ENCODE results near the gene KHDC4. TPM values are rescaled to one million over a fixed set of nuclear protein-coding genes. Genes with fewer than 3 reads are reported as not detected.
A peak's percentile ranks its signal among the peaks of the same experiment; 100 is the strongest.

The KHDC4 gene
- total RNA-seq, 4 donors from 2014 or later = 18.2 to 46.3 (median 26.3) TPM

DNA sequence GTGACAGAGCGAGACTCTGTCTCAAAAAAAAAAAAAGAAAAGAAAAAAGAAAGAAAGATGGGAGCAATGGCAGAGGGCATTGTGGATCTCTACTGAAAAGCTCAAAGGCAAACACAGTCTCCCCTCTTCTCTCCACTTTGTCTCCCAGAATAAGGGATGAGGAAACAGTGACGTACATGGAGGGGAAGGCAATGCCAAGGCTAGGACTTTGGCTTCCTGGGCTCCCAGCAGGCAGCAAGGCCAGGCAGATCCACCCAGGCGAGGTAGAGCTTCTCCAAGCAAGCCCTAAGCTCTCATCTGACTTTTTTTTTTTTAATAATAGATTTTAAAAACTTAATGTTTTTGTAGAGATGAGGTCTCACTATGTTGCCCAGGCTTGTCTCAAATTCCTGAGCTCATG lies 39.5 kb upstream of the KHDC4 start:
- intact Hi-C loops (cut with DNase I; ENCODE audit: low total_unique reads) = no loop called here
- peaks cover 77 to 89% of the 10 kb centered on the region in 2 donors for H3K4me1 ChIP-seq

DNA sequence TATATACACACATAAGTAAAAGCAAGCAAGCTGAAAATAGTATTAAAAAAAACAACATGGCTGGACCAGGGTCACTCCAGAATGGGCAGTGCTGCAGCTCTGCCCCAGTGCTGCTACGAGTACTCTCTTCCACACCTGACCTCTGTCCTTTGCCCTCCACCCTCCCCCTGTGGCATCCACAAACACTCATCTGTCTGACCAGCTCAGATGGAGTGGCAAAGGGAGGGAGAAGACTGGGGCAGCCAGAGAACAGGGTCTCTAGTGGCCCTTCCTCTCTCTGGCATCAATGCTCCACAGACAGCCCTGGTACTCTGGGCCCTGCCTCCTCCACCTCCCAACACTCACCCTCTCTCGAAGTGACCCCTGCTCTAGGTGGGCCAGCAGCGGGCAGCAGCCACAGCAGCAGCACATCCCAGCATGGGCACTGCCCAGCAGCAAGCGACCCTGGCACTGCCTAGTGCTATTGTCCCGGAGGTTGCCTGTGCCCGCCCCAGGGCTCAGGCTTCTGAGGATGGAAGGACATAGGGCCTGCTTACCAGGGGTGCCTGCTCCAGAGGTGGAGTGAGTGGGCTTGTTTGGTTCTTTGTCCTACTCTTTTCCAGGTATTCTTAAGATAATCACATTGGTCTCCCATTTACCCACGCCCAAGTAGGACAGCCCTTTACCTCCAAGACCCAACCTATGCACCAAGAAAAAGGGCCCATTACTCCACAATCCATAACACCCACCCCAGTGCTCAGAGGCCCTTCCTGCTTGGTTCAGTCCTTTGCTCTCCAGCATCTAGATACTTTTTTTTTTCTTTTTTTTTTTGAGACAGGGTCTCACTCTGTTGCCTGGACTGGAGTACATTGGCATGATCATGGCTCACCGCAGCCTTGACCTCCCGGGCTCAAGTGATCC lies 37.9 kb upstream of the KHDC4 start:
- Histone ChIP-seq H3K27me3 (no peaks in the 10 kb centered on the region), H3K27ac (peak overlapping the region; percentile 56 to 95 (median 86)), H3K9me3 (no peaks in the 10 kb centered on the region), H3K4me3 (no peak overlapping the region), H3K4me1 (peaks cover 90 to 99% of the 10 kb centered on the region in 2 donors), H3K36me3 (no peaks in the 10 kb centered on the region)
- in situ Hi-C loops (cut with MboI; ENCODE audit: low sequenced_read_pairs in 4 of 4) (no loop called here), intact Hi-C loops (cut with DNase I; ENCODE audit: low total_unique reads) (no loop called here)
- TF ChIP-seq, protein P1, sequence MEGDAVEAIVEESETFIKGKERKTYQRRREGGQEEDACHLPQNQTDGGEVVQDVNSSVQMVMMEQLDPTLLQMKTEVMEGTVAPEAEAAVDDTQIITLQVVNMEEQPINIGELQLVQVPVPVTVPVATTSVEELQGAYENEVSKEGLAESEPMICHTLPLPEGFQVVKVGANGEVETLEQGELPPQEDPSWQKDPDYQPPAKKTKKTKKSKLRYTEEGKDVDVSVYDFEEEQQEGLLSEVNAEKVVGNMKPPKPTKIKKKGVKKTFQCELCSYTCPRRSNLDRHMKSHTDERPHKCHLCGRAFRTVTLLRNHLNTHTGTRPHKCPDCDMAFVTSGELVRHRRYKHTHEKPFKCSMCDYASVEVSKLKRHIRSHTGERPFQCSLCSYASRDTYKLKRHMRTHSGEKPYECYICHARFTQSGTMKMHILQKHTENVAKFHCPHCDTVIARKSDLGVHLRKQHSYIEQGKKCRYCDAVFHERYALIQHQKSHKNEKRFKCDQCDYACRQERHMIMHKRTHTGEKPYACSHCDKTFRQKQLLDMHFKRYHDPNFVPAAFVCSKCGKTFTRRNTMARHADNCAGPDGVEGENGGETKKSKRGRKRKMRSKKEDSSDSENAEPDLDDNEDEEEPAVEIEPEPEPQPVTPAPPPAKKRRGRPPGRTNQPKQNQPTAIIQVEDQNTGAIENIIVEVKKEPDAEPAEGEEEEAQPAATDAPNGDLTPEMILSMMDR (IDR thresholded peaks at IDR 0.05 in 4 of 5, conservative IDR thresholded peaks at IDR 0.05 in 1 of 5) = no peak
- TF ChIP-seq POLR2A (IDR thresholded peaks at IDR 0.05) = no peak
- DNase-seq = no peak
- no peak for ATAC-seq

More for the DNA sequence above, 39.5 kb upstream of the KHDC4 start:
- DNase-seq (no peak), ATAC-seq (no peak)
- Histone ChIP-seq H3K27ac (peak overlapping the region; percentile 87 to 97 (median 93)), H3K4me3 (no peak overlapping the region), H3K27me3 (no peaks in the 10 kb centered on the region), H3K9me3 (no peaks in the 10 kb centered on the region), H3K36me3 (no peaks in the 10 kb centered on the region)
- no peak for TF ChIP-seq POLR2A (IDR thresholded peaks at IDR 0.05)
- TF ChIP-seq, protein P1 (IDR thresholded peaks at IDR 0.05 in 4 of 5, conservative IDR thresholded peaks at IDR 0.05 in 1 of 5) = no peak
- in situ Hi-C loops (cut with MboI; ENCODE audit: low sequenced_read_pairs in 4 of 4) = no loop called here

DNA sequence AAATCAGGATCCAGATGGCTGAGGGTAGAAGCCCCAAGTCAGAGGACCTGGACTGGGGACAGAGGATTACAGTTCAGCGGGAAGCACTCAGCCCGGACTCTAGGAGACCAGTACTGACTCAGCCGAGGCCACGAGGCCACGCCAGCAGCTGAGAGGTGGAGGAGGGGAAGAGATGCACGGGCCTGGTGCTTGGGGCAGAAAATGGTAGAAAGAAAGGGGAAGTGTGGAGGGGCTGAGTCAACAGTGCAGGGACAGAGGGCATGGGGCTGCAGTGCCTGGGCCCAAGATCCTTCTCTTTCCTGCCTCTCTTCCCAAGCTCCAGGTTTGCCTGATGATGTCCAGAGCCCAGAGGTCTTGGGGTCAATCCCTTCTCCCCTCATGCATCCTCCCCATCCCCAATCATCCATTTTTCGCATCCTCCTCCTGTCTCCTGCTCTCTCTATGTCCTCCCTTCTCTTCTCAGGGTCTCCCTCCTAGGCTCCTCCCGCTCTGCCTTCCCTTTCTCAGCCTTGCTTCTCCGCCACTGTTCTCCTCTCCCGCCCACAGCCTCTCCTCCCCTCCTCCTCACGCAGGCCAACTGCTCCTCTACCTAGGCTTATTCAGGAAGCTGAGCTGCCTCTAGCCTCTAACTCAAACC lies 36.4 kb upstream of the KHDC4 start:
- Histone ChIP-seq H3K4me3 (no peak overlapping the region), H3K4me1 (peaks cover 83 to 93% of the 10 kb centered on the region in 2 donors), H3K27me3 (no peaks in the 10 kb centered on the region), H3K27ac (peak overlapping the region; percentile 82 to 95 (median 88)), H3K36me3 (peaks cover 0 to 8% of the 10 kb centered on the region in 2 donors), H3K9me3 (no peaks in the 10 kb centered on the region)
- ATAC-seq (peak in 1 of 2 donors; percentile 40), DNase-seq (peak in 1 of 2 donors; percentile 61)
- intact Hi-C loops (cut with DNase I; ENCODE audit: low total_unique reads) (no loop called here), in situ Hi-C loops (cut with MboI; ENCODE audit: low sequenced_read_pairs in 4 of 4) (no loop called here)
- TF ChIP-seq, protein P1 (IDR thresholded peaks at IDR 0.05 in 4 of 5, conservative IDR thresholded peaks at IDR 0.05 in 1 of 5) = no peak
- peak in 1 of 2 donors; percentile 8 for TF ChIP-seq POLR2A (IDR thresholded peaks at IDR 0.05)

DNA sequence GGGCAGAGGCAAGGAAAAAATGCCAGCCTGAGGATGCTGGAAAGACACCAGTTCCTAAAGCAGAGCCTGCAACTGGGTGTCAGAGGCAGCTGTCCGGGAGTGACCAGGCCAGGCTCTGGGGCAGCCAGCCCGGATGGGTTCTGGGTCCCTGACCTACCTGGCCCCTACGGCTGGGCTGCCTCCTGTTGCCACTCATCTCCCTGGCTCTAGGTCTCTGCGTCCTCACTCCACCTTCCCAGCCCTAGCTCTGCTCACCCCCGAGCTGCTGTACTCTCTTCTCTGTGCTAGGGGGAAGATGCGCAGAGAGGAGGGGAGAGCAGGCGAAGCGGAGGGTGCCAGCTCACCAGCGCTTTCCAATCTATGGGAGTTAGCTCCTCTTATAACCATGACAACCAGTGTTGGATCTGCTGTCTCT lies 35.2 kb upstream of the KHDC4 start:
- peak overlapping the region; percentile 82 to 95 (median 88) for H3K27ac ChIP-seq
- H3K4me3 ChIP-seq = no peak overlapping the region
- peaks cover 70 to 80% of the 10 kb centered on the region in 2 donors for H3K4me1 ChIP-seq
- no peak for TF ChIP-seq POLR2A (IDR thresholded peaks at IDR 0.05)
- TF ChIP-seq, protein P1 (IDR thresholded peaks at IDR 0.05 in 4 of 5, conservative IDR thresholded peaks at IDR 0.05 in 1 of 5) = no peak
- H3K36me3 ChIP-seq = peaks cover 0 to 21% of the 10 kb centered on the region in 2 donors
- ATAC-seq (peak in 1 of 2 donors; percentile 32), DNase-seq (peak in 1 of 2 donors; percentile 51)
- H3K27me3 ChIP-seq = no peaks in the 10 kb centered on the region
- in situ Hi-C loops (cut with MboI; ENCODE audit: low sequenced_read_pairs in 4 of 4) (no loop called here), intact Hi-C loops (cut with DNase I; ENCODE audit: low total_unique reads) (no loop called here)
- no peaks in the 10 kb centered on the region for H3K9me3 ChIP-seq
